Heart left ventricle (tissue), 16 donors: ENCODE data around the gene OLR1. TPM values are rescaled to one million over a fixed set of nuclear protein-coding genes. Genes with fewer than 3 reads are reported as not detected.

Source experiments
- ATAC-seq, 4 donors: fragments of 200-7000 bp; cut with Tn5 transposase; one replicate each; pipeline ENCODE4 v1.9.1; 2020 to 2022; ENCODE audit warnings: moderate library complexity in 4 of 4, mild to moderate bottlenecking in 3 of 4, moderate number of reproducible peaks in 1 of 4
- DNase-seq, 5 donors: peaks; one replicate each; pipeline ENCODE4 v3.0.0-alpha.2; 2020
- H3K27ac ChIP-seq, 12 donors: fragments of 200-600 bp; sonication (generic) in 4 of 12; one replicate each; pipeline versions ENCODE4 v1.5.0 to v1.8.0; 2016 to 2022; ENCODE audit warnings: mild to moderate bottlenecking in 2 of 12
- H3K27me3 ChIP-seq, 9 donors: fragments of 200-600 bp; sonication (generic) in 2 of 9; one replicate each; pipeline versions ENCODE4 v1.5.1 to v1.8.0; 2016 to 2022; ENCODE audit warnings: mild to moderate bottlenecking in 3 of 9
- H3K36me3 ChIP-seq, 9 donors: fragments of 200-600 bp; sonication (generic) in 2 of 9; one replicate each; pipeline versions ENCODE4 v1.5.0 to v1.8.0; 2018 to 2022; ENCODE audit warnings: mild to moderate bottlenecking in 2 of 9
- H3K4me1 ChIP-seq, 12 donors: fragments of 200-600 bp; sonication (generic) in 4 of 12; one replicate each; pipeline versions ENCODE4 v1.5.0 to v1.8.0; 2016 to 2022; ENCODE audit warnings: mild to moderate bottlenecking in 3 of 12
- H3K4me3 ChIP-seq, 12 donors: fragments of 200-600 bp; sonication (generic) in 4 of 12; one replicate each; pipeline versions ENCODE4 v1.5.0 to v1.8.0; 2017 to 2022; ENCODE audit warnings: mild to moderate bottlenecking in 9 of 12, moderate library complexity in 4 of 12
- H3K9me3 ChIP-seq, 12 donors: fragments of 200-600 bp; sonication (generic) in 4 of 12; one replicate each; pipeline versions ENCODE4 v1.5.0 to v1.8.0; 2016 to 2022; ENCODE audit warnings: mild to moderate bottlenecking in 1 of 12
- POLR2A ChIP-seq, 2 donors: fragments of 450-650 bp; IDR thresholded peaks; one replicate each; pipeline ENCODE4 v1.6.1; 2017; ENCODE audit warnings: antibody characterized with exemption in 2 of 2, mild to moderate bottlenecking in 2 of 2, moderate library complexity in 2 of 2
- WGBS, 4 donors: extraction: QIAGEN DNeasy Blood & Tissue Kit in 2 of 4; methylation state at CpG; one replicate each; pipeline versions ENCODE4 v1.1.5 to v1.1.7; 2013 to 2018; 5-methylcytosine and 5-hydroxymethylcytosine counted together
- intact Hi-C, 10 donors: fragments of 100-400 bp; cut with DNase I; formaldehyde crosslinking; loops; one replicate each; pipeline versions ENCODE4 v1.11.1 to v1.14.2; 2022
- polyA plus RNA-seq, 2 donors: library from polyadenylated mRNA; stranded (reverse); fragments of 200-250 nt; gene quantifications; one replicate each; pipeline ENCODE4 v1.2.3, GENCODE V29; 2013
- total RNA-seq, 9 donors: library from RNA; depleted of rRNA in 2 of 9; stranded (reverse); fragments of >200 nt in 2 of 9; fragmentation: NEBNext Ultra II Directional in 3 of 9; extraction: Animal tissue kit (Norgen Biotek cat#: 25700) in 3 of 9; gene quantifications; one replicate each; pipeline versions ENCODE4 v1.1.0 to v1.2.4, GENCODE V29; 2016 to 2023
- TF ChIP-seq, protein P1 (sequence below), 12 donors: fragments of 200-600 bp; sonication (generic) in 4 of 12; IDR thresholded peaks; one replicate each; pipeline versions ENCODE4 v1.5.0 to v1.8.0; 2018 to 2022; ENCODE audit warnings: antibody characterized with exemption in 12 of 12, mild to moderate bottlenecking in 5 of 12
- donor health status: ischemic (EF 13 %, LVEDD 7.1; RV severe dilation, severe dysfunction).
- donor health status: healthy with polysubstance abuse.
- donor health status: DM: no; HTN: yes; CAD: no.
- donor health status: DM: no; HTN: no; CAD: no.
- donor health status: ischemic (EF 25% LVEDD 6.9; RV normal size, moderate dysfunction).
- donor health status: ischemic (EF 25% LVEDD 5.7; RV mildly dilated, moderate dysfunction).
- donor health status: healthy.
- donor health status: DM: yes; HTN: yes; CAD: no.
- donor health status: ischemic (EF 35%, LVEDD 5.7; RV mildly dilated, moderate dysfunction).
- donor health status: nonischemic (EF 11% LVEDD 7.7; RV severe dilation, severe dysfunction).
- donor health status: DM: yes; HTN: yes; CAD: no.
- donor health status: PGD.
- donor health status: ischemic (EF 29% LVEDD 5.4; RV normal size, mild dysfunction).
- donor health status: nonischemic (EF 23%, LVEDD 6.1; RV moderate dilation, normal function).

Gene OLR1
- total and polyA plus RNA-seq, 11 donors, result 0.07 to 1.6 (median 0.50) TPM; not detected in 2

DNA sequence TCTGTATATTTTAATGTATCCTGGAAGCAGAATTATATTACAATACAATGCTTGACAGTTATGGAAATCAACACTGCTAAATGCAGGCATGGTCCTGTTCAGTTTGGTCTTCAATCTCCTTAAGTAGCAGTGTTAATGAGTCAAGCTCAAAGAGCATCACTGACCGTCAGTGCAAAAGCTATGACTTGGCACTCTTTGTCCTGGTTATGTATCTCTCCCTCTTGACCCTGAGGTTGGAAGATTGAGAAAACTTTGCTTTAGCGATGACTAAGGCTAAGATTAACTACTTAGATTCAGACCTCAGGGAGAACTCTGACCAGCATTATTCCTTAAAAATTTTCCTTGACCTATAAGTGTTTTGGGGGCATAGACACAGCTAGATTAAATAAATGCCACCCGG is 52.9 kb downstream of the OLR1 start:
- WGBS, 4 donors, result 77 to 90% (median 85%) methylated on average over 3 of the region's 3 CpGs
- TF ChIP-seq POLR2A (IDR thresholded peaks at IDR 0.05), result no peak
- TF ChIP-seq, protein P1, sequence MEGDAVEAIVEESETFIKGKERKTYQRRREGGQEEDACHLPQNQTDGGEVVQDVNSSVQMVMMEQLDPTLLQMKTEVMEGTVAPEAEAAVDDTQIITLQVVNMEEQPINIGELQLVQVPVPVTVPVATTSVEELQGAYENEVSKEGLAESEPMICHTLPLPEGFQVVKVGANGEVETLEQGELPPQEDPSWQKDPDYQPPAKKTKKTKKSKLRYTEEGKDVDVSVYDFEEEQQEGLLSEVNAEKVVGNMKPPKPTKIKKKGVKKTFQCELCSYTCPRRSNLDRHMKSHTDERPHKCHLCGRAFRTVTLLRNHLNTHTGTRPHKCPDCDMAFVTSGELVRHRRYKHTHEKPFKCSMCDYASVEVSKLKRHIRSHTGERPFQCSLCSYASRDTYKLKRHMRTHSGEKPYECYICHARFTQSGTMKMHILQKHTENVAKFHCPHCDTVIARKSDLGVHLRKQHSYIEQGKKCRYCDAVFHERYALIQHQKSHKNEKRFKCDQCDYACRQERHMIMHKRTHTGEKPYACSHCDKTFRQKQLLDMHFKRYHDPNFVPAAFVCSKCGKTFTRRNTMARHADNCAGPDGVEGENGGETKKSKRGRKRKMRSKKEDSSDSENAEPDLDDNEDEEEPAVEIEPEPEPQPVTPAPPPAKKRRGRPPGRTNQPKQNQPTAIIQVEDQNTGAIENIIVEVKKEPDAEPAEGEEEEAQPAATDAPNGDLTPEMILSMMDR (IDR thresholded peaks at IDR 0.05), result no peak
- no peak for ATAC-seq
- H3K27ac ChIP-seq, result peak overlapping the region in 1 of 12 donors; percentile 89
- DNase-seq, result no peak
- H3K4me1 ChIP-seq, result peaks cover 0 to 13% (median 0%) of the 10 kb centered on the region in 12 donors
- no peaks in the 10 kb centered on the region for H3K27me3 ChIP-seq
- no peaks in the 10 kb centered on the region for H3K36me3 ChIP-seq
- peaks cover 0 to 4% (median 0%) of the 10 kb centered on the region in 12 donors for H3K9me3 ChIP-seq
- H3K4me3 ChIP-seq, result no peak overlapping the region
- intact Hi-C loops, result no loop called here

DNA sequence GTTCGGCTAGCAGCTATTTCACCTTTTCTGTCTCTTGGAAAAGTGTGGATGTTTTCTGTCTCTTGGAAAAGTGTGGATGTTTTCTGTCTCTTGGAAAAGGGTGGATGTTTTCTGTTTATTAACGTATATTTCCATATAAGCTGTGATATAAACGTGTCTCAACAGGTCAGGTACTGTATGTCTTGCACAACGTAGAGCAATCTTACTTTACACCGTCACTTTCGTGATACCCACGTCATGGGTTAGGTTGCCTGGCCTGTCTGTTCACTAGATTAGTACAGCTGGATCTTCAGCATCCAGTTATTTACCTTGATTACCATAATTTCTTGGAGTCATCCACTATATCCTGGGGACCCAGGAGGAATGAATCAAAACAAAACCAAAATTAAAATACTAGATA is 56.0 kb downstream of the OLR1 start:
- WGBS, 4 donors, result 91 to 92% (median 92%) methylated on average over 7 of the region's 7 CpGs
- Histone ChIP-seq H3K36me3 (no peaks in the 10 kb centered on the region), H3K4me3 (no peak overlapping the region), H3K27me3 (no peaks in the 10 kb centered on the region), H3K27ac (no peak overlapping the region), H3K9me3 (peaks cover 0 to 4% (median 0%) of the 10 kb centered on the region in 12 donors), H3K4me1 (peaks cover 0 to 13% (median 0%) of the 10 kb centered on the region in 12 donors)
- ATAC-seq, result no peak
- intact Hi-C loops, result no loop called here
- TF ChIP-seq, protein P1 (IDR thresholded peaks at IDR 0.05), result no peak
- TF ChIP-seq POLR2A (IDR thresholded peaks at IDR 0.05), result no peak
- no peak for DNase-seq

DNA sequence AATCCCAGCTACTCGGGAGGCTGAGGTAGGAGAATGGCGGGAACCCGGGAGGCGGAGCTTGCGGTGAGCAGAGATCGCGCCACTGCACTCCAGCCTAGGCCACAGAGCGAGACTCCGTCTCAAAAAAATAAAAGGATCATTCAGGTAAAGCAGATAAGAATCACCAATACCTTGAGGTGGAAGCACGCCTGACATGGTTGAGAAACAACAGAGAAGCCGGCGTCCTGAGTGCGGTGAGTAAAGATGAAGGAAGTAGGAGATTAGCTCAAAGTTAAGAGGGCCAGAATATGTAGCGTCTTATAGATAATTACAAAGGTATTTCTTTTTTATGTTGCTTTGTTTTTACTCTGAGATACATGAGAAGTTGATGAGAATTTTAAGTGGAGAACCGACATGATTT is 56.6 kb downstream of the OLR1 start:
- WGBS, 4 donors, result 90 to 93% (median 91%) methylated on average over 15 of the region's 15 CpGs
- no peak for ATAC-seq
- no peak for TF ChIP-seq POLR2A (IDR thresholded peaks at IDR 0.05)
- DNase-seq, result no peak
- H3K27ac ChIP-seq, result no peak overlapping the region
- H3K4me1 ChIP-seq, result peaks cover 0 to 9% (median 0%) of the 10 kb centered on the region in 12 donors
- H3K36me3 ChIP-seq, result no peaks in the 10 kb centered on the region
- intact Hi-C loops, result no loop called here
- H3K9me3 ChIP-seq, result peaks cover 0 to 4% (median 0%) of the 10 kb centered on the region in 12 donors
- H3K27me3 ChIP-seq, result no peaks in the 10 kb centered on the region
- H3K4me3 ChIP-seq, result no peak overlapping the region

DNA sequence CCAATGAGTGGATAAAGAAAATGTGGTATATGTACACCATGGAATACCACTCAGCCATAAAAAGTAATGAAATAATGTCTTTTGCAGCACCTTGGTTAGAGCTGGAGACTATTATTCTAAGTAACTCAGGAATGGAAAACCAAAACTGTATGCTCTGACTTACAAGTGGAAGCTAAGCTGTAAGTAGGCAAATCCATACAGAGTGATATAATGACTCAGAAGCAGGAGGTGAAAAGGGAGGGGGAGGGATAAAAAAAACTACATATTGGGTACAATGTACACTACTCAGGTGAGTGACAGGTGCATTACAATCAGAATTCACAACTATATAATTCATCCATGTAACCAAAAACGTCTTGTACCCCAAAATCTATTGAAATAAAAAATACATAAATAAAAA is 58.0 kb downstream of the OLR1 start:
- TF ChIP-seq, protein P1 (IDR thresholded peaks at IDR 0.05), result no peak
- TF ChIP-seq POLR2A (IDR thresholded peaks at IDR 0.05), result no peak
- Histone ChIP-seq H3K4me1 (no peaks in the 10 kb centered on the region), H3K27ac (no peak overlapping the region), H3K27me3 (no peaks in the 10 kb centered on the region), H3K4me3 (no peak overlapping the region), H3K36me3 (no peaks in the 10 kb centered on the region), H3K9me3 (peaks cover 0 to 4% (median 0%) of the 10 kb centered on the region in 12 donors)
- DNase-seq (no peak), ATAC-seq (no peak)
- intact Hi-C loops, result no loop called here
- 52 to 66% (median 60%) methylated on average over 1 of the region's 1 CpG for WGBS, 4 donors

DNA sequence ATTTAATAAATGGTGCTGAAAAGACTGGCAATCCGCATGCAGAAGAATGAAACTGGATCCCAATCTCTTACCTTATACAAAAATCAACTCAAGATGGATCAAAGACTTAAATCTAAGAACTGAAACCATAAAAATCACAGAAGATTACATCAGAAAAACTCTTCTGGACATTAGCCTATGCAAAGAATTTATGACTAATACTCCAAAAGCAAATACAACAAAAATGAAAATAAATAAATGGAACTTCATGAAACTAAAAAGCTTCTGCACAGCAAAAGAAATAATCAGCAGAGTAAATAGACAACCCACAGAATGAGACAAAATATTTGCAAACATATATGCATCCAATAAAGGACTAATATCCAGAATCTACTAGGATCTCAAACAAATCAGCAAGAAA is 58.9 kb downstream of the OLR1 start:
- H3K9me3 ChIP-seq, result peaks cover 0 to 4% (median 0%) of the 10 kb centered on the region in 12 donors
- intact Hi-C loops, result no loop called here
- WGBS, 4 donors, result 89 to 99% (median 93%) methylated on average over 1 of the region's 1 CpG
- no peak overlapping the region for H3K27ac ChIP-seq
- no peak for TF ChIP-seq POLR2A (IDR thresholded peaks at IDR 0.05)
- TF ChIP-seq, protein P1 (IDR thresholded peaks at IDR 0.05), result no peak
- no peaks in the 10 kb centered on the region for H3K36me3 ChIP-seq
- no peaks in the 10 kb centered on the region for H3K4me1 ChIP-seq
- H3K27me3 ChIP-seq, result no peaks in the 10 kb centered on the region
- DNase-seq (no peak), ATAC-seq (no peak)
- H3K4me3 ChIP-seq, result no peak overlapping the region
